ENCODE measurements around the gene CLBA1.

GRCh38 chr14:105029402-105029801 lies 43.8 kb downstream of the CLBA1 start:
- no peak for TF ChIP-seq CTCF (conservative IDR thresholded peaks at IDR 0.05 in 1 of 2, IDR thresholded peaks at IDR 0.05 in 1 of 2; ENCODE audit: extremely low read depth in 1 of 2, insufficient read depth in 1 of 2, low read depth in 1 of 2, low read length in 2 of 2)
- TF ChIP-seq EZH2 (IDR thresholded peaks at IDR 0.05; ENCODE audit: borderline replicate concordance, low read length): no peak

Data from mammary epithelial cell (primary cell).